HG03097 (cell line): ENCODE measurements around the gene GPX4.

Experiments used
- ATAC-seq: cut with Tn5 transposase; IDR thresholded peaks from one replicate; pipeline ENCODE4 v1.9.1; 2021; ENCODE audit not compliant: unreplicated experiment, low FRiP score

Gene GPX4, protein sequence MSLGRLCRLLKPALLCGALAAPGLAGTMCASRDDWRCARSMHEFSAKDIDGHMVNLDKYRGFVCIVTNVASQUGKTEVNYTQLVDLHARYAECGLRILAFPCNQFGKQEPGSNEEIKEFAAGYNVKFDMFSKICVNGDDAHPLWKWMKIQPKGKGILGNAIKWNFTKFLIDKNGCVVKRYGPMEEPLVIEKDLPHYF

DNA sequence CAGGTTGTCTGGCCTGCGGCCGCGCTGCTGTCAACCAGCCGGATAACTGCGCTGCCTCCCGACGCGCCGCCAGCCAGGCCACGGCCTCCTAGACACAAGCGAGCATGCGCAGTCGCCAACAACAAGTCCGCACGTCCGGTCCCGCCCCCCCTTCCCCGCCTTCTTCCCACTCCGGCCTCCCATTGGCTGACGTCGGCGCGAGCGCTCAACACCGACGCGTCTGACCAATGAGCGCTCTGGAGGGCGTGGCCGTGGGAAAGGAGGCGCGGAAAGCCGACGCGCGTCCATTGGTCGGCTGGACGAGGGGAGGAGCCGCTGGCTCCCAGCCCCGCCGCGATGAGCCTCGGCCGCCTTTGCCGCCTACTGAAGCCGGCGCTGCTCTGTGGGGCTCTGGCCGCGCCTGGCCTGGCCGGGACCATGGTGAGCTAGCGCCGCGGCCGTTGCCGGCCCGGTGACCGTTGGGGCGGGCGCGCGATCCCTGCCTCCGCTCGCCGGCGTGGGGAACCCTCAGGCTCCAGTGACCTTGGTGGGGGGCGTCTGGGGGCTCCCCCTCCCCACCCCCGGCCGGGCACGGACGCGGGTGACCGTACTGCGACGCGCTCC lies at the start of gene GPX4:
Gene GPX4, plus strand, starts transcription at position 287 of the 603 bp plus-strand sequence. Its CDS starts 50 bp downstream, at position 337.
- peak; percentile 66 for ATAC-seq

GRCh38 chr19:1054102-1055027 lies 49.4 kb upstream of the GPX4 start:
- no peak for ATAC-seq

DNA sequence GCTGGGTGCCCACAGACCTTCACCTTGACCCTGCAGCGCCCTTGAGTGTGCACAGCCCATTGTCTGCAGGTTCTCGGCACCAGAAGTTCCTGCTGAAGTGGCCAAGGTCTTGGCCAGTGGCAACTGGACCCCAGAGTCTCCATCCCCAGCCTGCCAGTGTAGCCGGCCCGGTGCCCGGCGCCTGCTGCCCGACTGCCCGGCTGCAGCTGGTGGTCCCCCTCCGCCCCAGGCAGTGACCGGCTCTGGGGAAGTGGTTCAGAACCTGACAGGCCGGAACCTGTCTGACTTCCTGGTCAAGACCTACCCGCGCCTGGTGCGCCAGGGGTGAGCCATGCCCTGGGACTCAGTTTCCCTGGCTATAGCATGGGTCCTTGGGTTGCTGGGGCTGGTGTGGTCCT lies 48.8 kb upstream of the GPX4 start:
- no peak for ATAC-seq

- ATAC-seq = no peak
Measured at GRCh38 chr19:1055886-1056620, 47.7 kb upstream of the GPX4 start.

DNA sequence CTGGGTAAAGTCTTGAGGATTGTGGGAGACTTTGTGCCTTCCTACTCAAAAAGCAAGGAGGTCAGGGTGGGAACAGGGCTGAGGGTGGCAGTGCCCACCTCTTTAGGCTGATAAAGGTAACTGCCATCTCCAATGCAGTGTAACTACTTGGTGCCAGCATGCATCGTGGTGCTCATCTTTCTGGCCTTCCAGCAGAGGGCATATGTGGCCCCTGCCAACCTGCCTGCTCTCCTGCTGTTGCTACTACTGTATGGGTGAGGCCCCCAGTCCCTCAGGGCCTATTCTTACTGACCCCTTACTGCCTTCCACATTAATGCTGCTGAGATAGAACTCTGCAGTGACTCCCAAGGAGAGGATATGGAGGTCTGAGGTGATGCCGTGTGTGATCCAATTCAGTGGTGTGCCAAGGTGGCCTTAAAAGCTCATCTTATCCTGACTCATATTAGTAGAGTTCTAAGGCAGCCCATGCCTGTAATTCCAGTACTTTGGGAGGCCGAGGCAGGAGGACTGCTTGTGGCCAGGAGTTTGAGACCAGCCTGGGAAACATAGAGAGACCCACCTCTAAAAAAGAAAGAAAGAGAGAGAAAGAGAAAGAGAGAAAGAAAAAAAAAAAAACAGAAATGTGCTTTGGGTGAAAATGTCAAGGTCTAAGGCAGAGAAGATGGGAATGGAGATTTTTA lies 46.5 kb upstream of the GPX4 start:
- ATAC-seq = no peak

- ATAC-seq = no peak
Measured at GRCh38 chr19:1058112-1058511, 45.7 kb upstream of the GPX4 start.

DNA sequence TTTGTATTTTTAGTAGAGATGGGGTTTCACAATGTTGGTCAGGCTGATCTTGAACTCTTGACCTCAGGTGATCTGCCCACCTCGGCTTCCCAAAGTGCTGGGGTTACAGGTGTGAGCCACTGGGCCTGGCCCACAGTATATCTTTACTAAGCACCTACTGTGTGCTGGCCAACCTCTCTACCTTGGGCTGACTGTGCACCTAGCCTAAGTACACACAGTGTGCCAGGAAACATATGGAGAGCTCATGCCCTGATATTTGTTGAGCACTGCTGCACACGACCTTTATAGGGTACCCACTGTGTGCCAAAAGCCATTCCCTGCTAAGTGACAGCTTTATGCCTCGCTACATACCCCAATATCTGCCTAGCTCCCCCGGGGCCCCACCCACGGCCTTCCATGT lies 43.1 kb upstream of the GPX4 start:
- ATAC-seq = no peak

GRCh38 chr19:1061987-1062386 lies 41.8 kb upstream of the GPX4 start:
- ATAC-seq = no peak

- no peak for ATAC-seq
Measured at GRCh38 chr19:1062387-1063029, 41.3 kb upstream of the GPX4 start.

DNA sequence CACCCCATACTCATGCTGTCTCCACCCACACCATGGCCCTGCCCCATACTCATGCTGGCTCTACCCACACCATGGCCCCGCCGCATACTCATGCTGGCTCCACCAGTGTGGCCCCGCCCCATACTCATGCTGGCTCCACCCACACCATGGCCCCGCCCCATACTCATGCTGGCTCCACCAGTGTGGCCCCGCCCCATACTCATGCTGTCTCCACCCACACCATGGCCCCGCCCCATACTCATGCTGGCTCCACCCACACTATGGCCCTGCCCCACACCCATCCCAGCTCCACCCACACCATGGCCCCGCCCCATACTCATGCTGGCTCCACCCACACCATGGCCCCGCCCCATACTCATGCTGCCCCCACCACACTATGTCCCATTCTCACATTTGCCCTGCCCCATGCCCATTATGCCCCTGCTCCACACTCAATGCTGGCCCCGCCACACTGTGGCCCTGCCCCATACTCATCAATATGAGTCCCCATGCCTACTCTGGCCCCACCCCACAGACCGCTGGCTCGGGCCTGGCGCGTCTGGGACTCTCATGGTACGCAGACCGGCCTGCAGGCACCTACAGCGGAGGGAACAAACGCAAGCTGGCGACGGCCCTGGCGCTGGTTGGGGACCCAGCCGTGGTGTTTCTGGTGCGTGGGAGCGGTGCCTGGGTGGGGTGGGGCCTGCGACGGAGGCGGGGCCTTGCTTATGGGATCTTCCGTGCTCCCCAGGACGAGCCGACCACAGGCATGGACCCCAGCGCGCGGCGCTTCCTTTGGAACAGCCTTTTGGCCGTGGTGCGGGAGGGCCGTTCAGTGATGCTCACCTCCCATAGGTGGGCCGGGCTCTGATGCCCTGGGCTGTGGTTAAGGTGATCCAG lies 40.5 kb upstream of the GPX4 start:
- ATAC-seq = no peak

GRCh38 chr19:1063909-1064660 lies 39.7 kb upstream of the GPX4 start:
- no peak for ATAC-seq

GRCh38 chr19:1064661-1065605 lies 38.9 kb upstream of the GPX4 start:
- ATAC-seq = no peak

- ATAC-seq = no peak
Measured at GRCh38 chr19:1065606-1066109, 38.1 kb upstream of the GPX4 start.

DNA sequence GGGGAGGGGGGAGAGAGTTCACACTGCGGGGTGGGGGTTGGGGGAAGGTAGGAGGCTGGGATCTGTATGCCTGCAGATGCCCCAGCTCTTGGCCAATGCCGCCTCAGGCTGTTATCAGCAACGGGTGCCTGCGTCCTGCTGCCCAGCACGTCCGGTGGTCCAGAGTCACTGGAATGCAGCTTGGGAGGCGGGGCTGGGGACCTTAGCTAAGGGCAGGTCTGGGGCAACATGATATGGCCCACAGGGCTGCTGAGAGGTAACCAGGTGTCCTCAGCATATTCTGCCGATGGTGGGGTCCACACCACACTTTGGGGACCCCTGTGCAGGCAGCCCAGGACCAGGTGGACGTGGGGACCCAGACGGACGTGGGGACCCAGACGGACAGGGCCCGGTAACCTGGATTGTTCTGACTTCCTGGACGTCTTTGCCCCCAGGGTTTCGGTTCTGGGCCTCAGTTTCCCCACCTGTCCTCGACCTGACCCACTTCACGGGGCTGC lies 37.5 kb upstream of the GPX4 start:
- no peak for ATAC-seq

DNA sequence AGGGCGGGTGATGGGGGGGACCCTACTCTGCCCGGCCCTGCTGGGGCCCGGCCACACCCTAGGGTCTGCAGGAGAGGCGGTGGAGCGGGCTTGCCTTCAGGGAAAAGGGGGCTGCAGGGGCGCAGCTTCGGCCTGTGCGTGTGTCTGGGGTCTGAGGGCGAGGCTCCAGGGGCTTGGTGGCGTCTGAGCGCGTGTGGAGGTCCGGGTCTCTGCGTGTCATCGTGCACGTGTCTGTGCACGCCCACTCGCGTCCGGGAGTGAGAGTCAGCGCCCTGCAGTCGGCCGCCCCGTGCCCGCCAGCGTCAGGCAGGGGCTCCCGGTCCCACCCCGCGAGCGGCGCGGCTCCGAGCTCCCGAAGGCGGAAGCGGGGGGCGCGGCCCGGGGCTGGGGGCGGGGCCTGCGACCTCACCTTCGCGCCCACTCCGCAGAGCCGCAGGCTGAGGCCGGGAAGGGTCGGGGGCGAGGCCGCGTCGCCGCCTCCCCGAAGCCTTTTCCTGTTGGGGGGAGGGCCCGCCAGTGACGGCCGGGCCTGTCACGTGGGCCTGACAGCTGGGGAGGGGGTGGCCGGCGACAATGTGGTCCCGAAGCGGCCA lies 37.0 kb upstream of the GPX4 start, which contains the start of gene ARHGAP45:
Gene ARHGAP45, plus strand, starts transcription at position 420 of the 593 bp plus-strand sequence. CDS start 239 bp downstream, outside the sequence.
- no peak for ATAC-seq

DNA sequence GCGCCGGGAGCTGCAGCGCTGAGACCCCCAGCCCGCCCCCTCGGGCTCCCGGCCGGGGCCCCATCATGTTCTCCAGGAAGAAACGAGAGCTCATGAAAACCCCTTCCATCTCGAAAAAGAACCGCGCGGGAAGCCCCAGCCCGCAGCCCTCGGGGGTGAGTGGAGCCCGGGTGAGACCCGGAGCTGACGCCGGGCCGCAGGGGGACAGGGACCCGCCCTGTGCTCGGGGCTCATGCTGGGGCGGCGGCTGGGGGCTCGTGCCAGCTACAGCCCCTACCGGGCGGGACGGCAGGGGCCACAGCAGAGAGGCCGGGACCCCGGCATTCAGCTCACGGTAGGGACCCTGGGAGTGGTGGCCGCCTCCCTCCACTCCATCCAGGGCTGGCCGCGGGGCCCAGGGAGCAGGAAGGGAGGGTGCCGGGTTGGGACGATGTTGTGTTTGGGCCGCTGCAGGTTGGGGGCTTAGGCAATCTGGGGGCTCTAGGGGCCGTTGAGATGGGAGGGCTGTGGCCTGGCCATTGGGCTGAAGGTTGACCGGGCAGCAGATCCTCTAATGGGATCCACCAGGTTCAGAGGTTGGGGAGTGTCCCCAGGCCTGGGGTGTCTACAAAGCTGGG lies 36.3 kb upstream of the GPX4 start:
- no peak for ATAC-seq
